SK-N-SH (cell line): ENCODE measurements around the gene LRP1. TPM values are rescaled to one million over a fixed set of nuclear protein-coding genes. Genes with fewer than 3 reads are reported as not detected.

Source experiments
- CTCF ChIA-PET: fragments of 300-600, 350-600 bp; formaldehyde crosslinking; extraction: SDS; loops from one replicate; lab custom pipeline; 2021; lab: Yijun Ruan, JAX
- POLR2A ChIA-PET: fragments of 350-600 bp; sonication (Branson Sonifier 250); formaldehyde crosslinking; extraction: SDS; loops from one replicate; lab custom pipeline; 2020; ENCODE audit warnings: antibody characterized with exemption, inconsistent platforms; lab: Yijun Ruan, JAX
- DNase-seq: peaks from one replicate; pipeline ENCODE4 v3.0.0; 2012
- H2AFZ ChIP-seq: fragments of 200-600 bp; sonication (generic); 2 replicates; pipeline ENCODE4 v1.8.1; 2016; ENCODE audit warnings: antibody characterized with exemption, mild to moderate bottlenecking, low read depth
- H3F3A ChIP-seq: fragments of 200-600 bp; sonication (generic); replicated peaks from 2 replicates; pipeline ENCODE3; 2016; ENCODE audit warnings: antibody characterized with exemption, mild to moderate bottlenecking; ENCODE audit not compliant: insufficient read depth
- H3K27ac ChIP-seq, 2 experiments: fragments of 200-500 bp in 1 of 2; fragments of 200-600 bp in 1 of 2; sonication (Bioruptor generic) in 1 of 2; sonication (generic), shearing (Covaris generic) in 1 of 2; 2 replicates each; pipeline versions ENCODE4 v1.5.1 to v1.6.1; 2014 to 2016; ENCODE audit warnings: low read depth in 2 of 2, inconsistent platforms in 1 of 2, low read length in 1 of 2, mild to moderate bottlenecking in 1 of 2, mixed read lengths in 1 of 2
- H3K27me3 ChIP-seq: fragments of 200-600 bp; sonication (generic), shearing (Covaris generic); 2 replicates; pipeline ENCODE4 v1.6.1; 2016; ENCODE audit warnings: mixed run types; ENCODE audit not compliant: insufficient read depth
- H3K36me3 ChIP-seq, 2 experiments: fragments of 200-500 bp in 1 of 2; fragments of 200-600 bp in 1 of 2; sonication (Bioruptor generic) in 1 of 2; sonication (generic) in 1 of 2; replicated peaks in 1 of 2; 2 replicates each; pipeline versions ENCODE3 to v1.5.1; 2014 to 2016; ENCODE audit warnings: low read length in 1 of 2, mild to moderate bottlenecking in 1 of 2; ENCODE audit not compliant: insufficient read depth in 2 of 2, control insufficient read depth in 1 of 2
- H3K4me1 ChIP-seq, 2 experiments: fragments of 200-500 bp in 1 of 2; fragments of 200-600 bp in 1 of 2; sonication (Bioruptor generic) in 1 of 2; sonication (generic), shearing (Covaris generic) in 1 of 2; 2 replicates each; pipeline versions ENCODE4 v1.5.1 to v1.6.1; 2014 to 2016; ENCODE audit warnings: low read depth in 1 of 2, low read length in 1 of 2, mixed run types in 1 of 2; ENCODE audit not compliant: insufficient read depth in 2 of 2, control insufficient read depth in 1 of 2
- H3K4me2 ChIP-seq: fragments of 200-600 bp; sonication (generic), shearing (Covaris generic); 2 replicates; pipeline ENCODE4 v1.6.1; 2017; ENCODE audit warnings: mixed run types
- H3K4me3 ChIP-seq, 2 experiments: fragments of 200-500 bp in 1 of 2; fragments of 200-600 bp in 1 of 2; sonication (Bioruptor generic) in 1 of 2; sonication (generic), shearing (Covaris generic) in 1 of 2; 2 replicates each; pipeline versions ENCODE4 v1.5.1 to v1.8.1; 2014 to 2016; ENCODE audit warnings: low read depth in 2 of 2, inconsistent platforms in 1 of 2, low read length in 1 of 2, mild to moderate bottlenecking in 1 of 2, mixed read lengths in 1 of 2, moderate library complexity in 1 of 2
- H3K79me2 ChIP-seq: fragments of 200-600 bp; sonication (generic); 2 replicates; pipeline ENCODE4 v1.8.1; 2017; ENCODE audit warnings: mild to moderate bottlenecking; ENCODE audit not compliant: insufficient read depth
- H3K9ac ChIP-seq: fragments of 200-600 bp; sonication (generic); 2 replicates; pipeline ENCODE4 v1.6.1; 2017; ENCODE audit warnings: mixed run types
- H3K9me2 ChIP-seq: fragments of 200-600 bp; sonication (generic); 2 replicates; pipeline ENCODE4 v1.6.1; 2017; ENCODE audit warnings: mixed run types
- H3K9me3 ChIP-seq: fragments of 200-600 bp; sonication (generic); 2 replicates; pipeline ENCODE4 v1.6.1; 2017; ENCODE audit warnings: mixed run types, mild to moderate bottlenecking, moderate library complexity
- H4K20me1 ChIP-seq: fragments of 200-600 bp; sonication (generic); 2 replicates; pipeline ENCODE4 v1.6.1; 2017; ENCODE audit warnings: mild to moderate bottlenecking, mixed run types; ENCODE audit not compliant: insufficient read depth
- CHD2 ChIP-seq: fragments of 150-350 bp; IDR thresholded peaks from 2 replicates; pipeline ENCODE4 v1.6.1; 2018; ENCODE audit warnings: low read length; ENCODE audit not compliant: partially characterized antibody
- EP300 ChIP-seq, 2 experiments: IDR thresholded peaks; 2 replicates each; pipeline versions ENCODE4 v1.4.0 to v1.6.1; 2012; ENCODE audit warnings: borderline replicate concordance in 1 of 2, low read depth in 1 of 2, low read length in 1 of 2
- EZH2phosphoT487 ChIP-seq: fragments of 200-600 bp; sonication (generic); IDR thresholded peaks from 2 replicates; pipeline ENCODE4 v1.6.1; 2017; ENCODE audit warnings: low read depth, mixed run types, mild to moderate bottlenecking, antibody characterized with exemption, moderate library complexity, borderline replicate concordance
- FOXM1 ChIP-seq: IDR thresholded peaks from 2 replicates; pipeline ENCODE4 v1.4.0; 2012; ENCODE audit warnings: low read depth, mild to moderate bottlenecking
- GABPA ChIP-seq: IDR thresholded peaks from 2 replicates; pipeline ENCODE4 v1.4.0; 2012; ENCODE audit warnings: low read depth, mild to moderate bottlenecking
- JUND ChIP-seq: IDR thresholded peaks from 2 replicates; pipeline ENCODE4 v1.4.0; 2012
- MEF2A ChIP-seq: IDR thresholded peaks from 2 replicates; pipeline ENCODE4 v1.4.0; 2012; ENCODE audit warnings: low read depth, borderline replicate concordance
- NRF1 ChIP-seq: IDR thresholded peaks from 2 replicates; pipeline ENCODE4 v1.6.1; 2012; ENCODE audit warnings: low read depth, mild to moderate bottlenecking, low read length
- POLR2AphosphoS5 ChIP-seq: IDR thresholded peaks from 2 replicates; pipeline ENCODE4 v1.6.1; 2012; ENCODE audit warnings: low read depth, low read length
- RCOR1 ChIP-seq: fragments of 150-350 bp; IDR thresholded peaks from 2 replicates; pipeline ENCODE4 v1.6.1; 2017; ENCODE audit warnings: antibody characterized with exemption, low read length
- RFX5 ChIP-seq: IDR thresholded peaks from 2 replicates; pipeline ENCODE4 v1.6.1; 2012; ENCODE audit warnings: mild to moderate bottlenecking, improper control_type of control experiment, low read length
- TEAD4 ChIP-seq: IDR thresholded peaks from 2 replicates; pipeline ENCODE4 v1.4.0; 2012; ENCODE audit warnings: mild to moderate bottlenecking, borderline replicate concordance; ENCODE audit not compliant: insufficient read depth
- WGBS: methylation state at CpG from one replicate; pipeline ENCODE4 v1.1.6; 2017; ENCODE audit warnings: low lambda C conversion rate; 5-methylcytosine and 5-hydroxymethylcytosine counted together
- polyA plus RNA-seq, 3 experiments: library from polyadenylated mRNA; depleted of rRNA; stranded (reverse); fragments of >200 nt; gene quantifications; 2 replicates each; pipeline ENCODE4 v1.2.3, GENCODE V29; 2012
- TF ChIP-seq, protein P1 (sequence below): fragments of 200-600 bp; sonication (generic); IDR thresholded peaks from 2 replicates; pipeline ENCODE4 v1.6.1; 2017; ENCODE audit warnings: antibody characterized with exemption, mild to moderate bottlenecking, moderate library complexity
- TF ChIP-seq, protein P2 (sequence below): IDR thresholded peaks from 2 replicates; pipeline ENCODE4 v1.4.0; 2012; ENCODE audit warnings: low read depth
- TF ChIP-seq, protein P3 (sequence below): IDR thresholded peaks from 2 replicates; pipeline ENCODE4 v1.4.0; 2012; ENCODE audit warnings: low read depth, borderline replicate concordance
- TF ChIP-seq, protein P4 (sequence below): fragments of 150-350 bp; IDR thresholded peaks from 2 replicates; pipeline ENCODE4 v1.6.1; 2017; ENCODE audit warnings: antibody characterized with exemption, low read length, low read depth, borderline replicate concordance
- TF ChIP-seq, protein P5 (sequence below): IDR thresholded peaks from 2 replicates; pipeline ENCODE4 v1.4.0; 2012; ENCODE audit warnings: low read depth, borderline replicate concordance

The LRP1 gene
- polyA plus RNA-seq, 1 of the 3 experiments (the other 2 are of a cell fraction), result 55.0 TPM

DNA sequence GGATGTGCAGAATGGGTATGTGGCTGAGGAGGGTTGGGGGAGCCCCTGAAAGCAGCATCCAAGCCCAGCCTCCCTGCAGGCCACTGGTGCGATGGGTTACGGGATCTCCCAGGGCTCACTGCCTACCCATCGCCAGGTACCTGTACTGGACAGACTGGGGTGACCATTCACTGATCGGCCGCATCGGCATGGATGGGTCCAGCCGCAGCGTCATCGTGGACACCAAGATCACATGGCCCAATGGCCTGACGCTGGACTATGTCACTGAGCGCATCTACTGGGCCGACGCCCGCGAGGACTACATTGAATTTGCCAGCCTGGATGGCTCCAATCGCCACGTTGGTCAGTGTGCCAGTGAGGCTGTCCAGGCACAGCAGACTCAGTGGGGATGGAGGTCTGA lies 70.0 kb downstream of the LRP1 start:
- no peak overlapping the region for H3K4me3 ChIP-seq
- no peak overlapping the region for H3K27ac ChIP-seq
- no peaks in the 10 kb centered on the region for H3K4me1 ChIP-seq
- no peaks in the 10 kb centered on the region for H3K9me3 ChIP-seq
- H3K27me3 ChIP-seq, result no peaks in the 10 kb centered on the region
- H3K36me3 ChIP-seq, result peaks cover 0 to 82% of the 10 kb centered on the region in 2 experiments
- no peak overlapping the region for H2AFZ ChIP-seq
- CTCF ChIA-PET, result interaction anchor here (1.3 to 6.9 kb wide), 4 partner anchors 15 to 87 kb away, joined by 3 to 48 read pairs (median 4); no protein-coding TSS in a partner anchor
- no peaks in the 10 kb centered on the region for H3K9me2 ChIP-seq
- H3F3A ChIP-seq, result no peaks in the 10 kb centered on the region
- WGBS, result 89% methylated on average over 3 of the region's 17 CpGs
- H3K4me2 ChIP-seq, result no peak overlapping the region
- TF ChIP-seq EP300 (IDR thresholded peaks at IDR 0.05; ENCODE audit: borderline replicate concordance in 1 of 2, low read depth in 1 of 2, low read length in 1 of 2), result no peak
- TF ChIP-seq, protein P1, sequence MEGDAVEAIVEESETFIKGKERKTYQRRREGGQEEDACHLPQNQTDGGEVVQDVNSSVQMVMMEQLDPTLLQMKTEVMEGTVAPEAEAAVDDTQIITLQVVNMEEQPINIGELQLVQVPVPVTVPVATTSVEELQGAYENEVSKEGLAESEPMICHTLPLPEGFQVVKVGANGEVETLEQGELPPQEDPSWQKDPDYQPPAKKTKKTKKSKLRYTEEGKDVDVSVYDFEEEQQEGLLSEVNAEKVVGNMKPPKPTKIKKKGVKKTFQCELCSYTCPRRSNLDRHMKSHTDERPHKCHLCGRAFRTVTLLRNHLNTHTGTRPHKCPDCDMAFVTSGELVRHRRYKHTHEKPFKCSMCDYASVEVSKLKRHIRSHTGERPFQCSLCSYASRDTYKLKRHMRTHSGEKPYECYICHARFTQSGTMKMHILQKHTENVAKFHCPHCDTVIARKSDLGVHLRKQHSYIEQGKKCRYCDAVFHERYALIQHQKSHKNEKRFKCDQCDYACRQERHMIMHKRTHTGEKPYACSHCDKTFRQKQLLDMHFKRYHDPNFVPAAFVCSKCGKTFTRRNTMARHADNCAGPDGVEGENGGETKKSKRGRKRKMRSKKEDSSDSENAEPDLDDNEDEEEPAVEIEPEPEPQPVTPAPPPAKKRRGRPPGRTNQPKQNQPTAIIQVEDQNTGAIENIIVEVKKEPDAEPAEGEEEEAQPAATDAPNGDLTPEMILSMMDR, result no peak
- no peak for TF ChIP-seq MEF2A
- no peak for TF ChIP-seq EZH2phosphoT487
- TF ChIP-seq NRF1, result no peak
- TF ChIP-seq GABPA, result no peak
- no peak for TF ChIP-seq RCOR1
- TF ChIP-seq, protein P2, sequence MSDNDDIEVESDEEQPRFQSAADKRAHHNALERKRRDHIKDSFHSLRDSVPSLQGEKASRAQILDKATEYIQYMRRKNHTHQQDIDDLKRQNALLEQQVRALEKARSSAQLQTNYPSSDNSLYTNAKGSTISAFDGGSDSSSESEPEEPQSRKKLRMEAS, result no peak
- TF ChIP-seq, protein P3, sequence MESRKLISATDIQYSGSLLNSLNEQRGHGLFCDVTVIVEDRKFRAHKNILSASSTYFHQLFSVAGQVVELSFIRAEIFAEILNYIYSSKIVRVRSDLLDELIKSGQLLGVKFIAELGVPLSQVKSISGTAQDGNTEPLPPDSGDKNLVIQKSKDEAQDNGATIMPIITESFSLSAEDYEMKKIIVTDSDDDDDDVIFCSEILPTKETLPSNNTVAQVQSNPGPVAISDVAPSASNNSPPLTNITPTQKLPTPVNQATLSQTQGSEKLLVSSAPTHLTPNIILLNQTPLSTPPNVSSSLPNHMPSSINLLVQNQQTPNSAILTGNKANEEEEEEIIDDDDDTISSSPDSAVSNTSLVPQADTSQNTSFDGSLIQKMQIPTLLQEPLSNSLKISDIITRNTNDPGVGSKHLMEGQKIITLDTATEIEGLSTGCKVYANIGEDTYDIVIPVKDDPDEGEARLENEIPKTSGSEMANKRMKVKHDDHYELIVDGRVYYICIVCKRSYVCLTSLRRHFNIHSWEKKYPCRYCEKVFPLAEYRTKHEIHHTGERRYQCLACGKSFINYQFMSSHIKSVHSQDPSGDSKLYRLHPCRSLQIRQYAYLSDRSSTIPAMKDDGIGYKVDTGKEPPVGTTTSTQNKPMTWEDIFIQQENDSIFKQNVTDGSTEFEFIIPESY, result no peak
- TF ChIP-seq TEAD4, result no peak
- TF ChIP-seq, protein P4, sequence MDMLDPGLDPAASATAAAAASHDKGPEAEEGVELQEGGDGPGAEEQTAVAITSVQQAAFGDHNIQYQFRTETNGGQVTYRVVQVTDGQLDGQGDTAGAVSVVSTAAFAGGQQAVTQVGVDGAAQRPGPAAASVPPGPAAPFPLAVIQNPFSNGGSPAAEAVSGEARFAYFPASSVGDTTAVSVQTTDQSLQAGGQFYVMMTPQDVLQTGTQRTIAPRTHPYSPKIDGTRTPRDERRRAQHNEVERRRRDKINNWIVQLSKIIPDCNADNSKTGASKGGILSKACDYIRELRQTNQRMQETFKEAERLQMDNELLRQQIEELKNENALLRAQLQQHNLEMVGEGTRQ, result no peak
- no peak for TF ChIP-seq FOXM1
- no peak for TF ChIP-seq POLR2AphosphoS5
- TF ChIP-seq JUND, result no peak
- no peak for TF ChIP-seq RFX5
- TF ChIP-seq, protein P5, sequence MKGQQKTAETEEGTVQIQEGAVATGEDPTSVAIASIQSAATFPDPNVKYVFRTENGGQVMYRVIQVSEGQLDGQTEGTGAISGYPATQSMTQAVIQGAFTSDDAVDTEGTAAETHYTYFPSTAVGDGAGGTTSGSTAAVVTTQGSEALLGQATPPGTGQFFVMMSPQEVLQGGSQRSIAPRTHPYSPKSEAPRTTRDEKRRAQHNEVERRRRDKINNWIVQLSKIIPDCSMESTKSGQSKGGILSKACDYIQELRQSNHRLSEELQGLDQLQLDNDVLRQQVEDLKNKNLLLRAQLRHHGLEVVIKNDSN, result no peak
- no peak for TF ChIP-seq CHD2
- DNase-seq, result no peak
- H4K20me1 ChIP-seq, result no peaks in the 10 kb centered on the region
- H3K79me2 ChIP-seq, result no peaks in the 10 kb centered on the region
- POLR2A ChIA-PET, result no interaction called here
- no peak overlapping the region for H3K9ac ChIP-seq
